GM12874 (cell line): Measurements from ENCODE around the gene BCL2L2.

Experiments
- CTCF ChIP-seq: IDR thresholded peaks from 2 replicates; pipeline ENCODE4 v1.5.1; 2011; ENCODE audit warnings: low read depth, mild to moderate bottlenecking, control low read depth, low read length, moderate library complexity; ENCODE audit not compliant: insufficient read depth

Gene BCL2L2

GRCh38 chr14:23345987-23346692, 39.5 kb downstream of the BCL2L2 start:
- TF ChIP-seq CTCF, result no peak

- no peak for TF ChIP-seq CTCF
These were observed 40.2 kb downstream of the BCL2L2 start for GRCh38 chr14:23346693-23347405.

GRCh38 chr14:23347406-23348296, 41.0 kb downstream of the BCL2L2 start:
- TF ChIP-seq CTCF, result no peak

- no peak for TF ChIP-seq CTCF
These were observed 41.6 kb downstream of the BCL2L2 start for GRCh38 chr14:23348297-23348655.

- TF ChIP-seq CTCF, result no peak
These were observed 42.7 kb downstream of the BCL2L2 start for GRCh38 chr14:23349156-23349845.

GRCh38 chr14:23351681-23352505, 45.3 kb downstream of the BCL2L2 start:
- TF ChIP-seq CTCF, result 0 out of 2 replicates have a peak, but pooled peaks have one; percentile 3
